PFSK-1 (cell line): ENCODE measurements around the gene ALPI.

Experiments used
- FOXP2 ChIP-seq: optimal IDR thresholded peaks from 2 replicates; pipeline ENCODE3; 2011; ENCODE audit warnings: borderline replicate concordance, control low read depth, inconsistent platforms; ENCODE audit not compliant: insufficient read depth; ENCODE audit errors: extremely low read length, extremely low read depth
- POLR2AphosphoS5 ChIP-seq: IDR thresholded peaks from 2 replicates; pipeline ENCODE4 v1.6.1; 2012; ENCODE audit warnings: low read depth, mild to moderate bottlenecking, control low read depth, low read length, moderate library complexity
- REST ChIP-seq, 2 experiments: IDR thresholded peaks; 2 replicates each; pipeline versions ENCODE4 v1.6.1 to v1.8.0; 2011 to 2012; ENCODE audit warnings: low read depth in 2 of 2, low read length in 2 of 2, control low read depth in 1 of 2, inconsistent platforms in 1 of 2, mild to moderate bottlenecking in 1 of 2, moderate library complexity in 1 of 2; ENCODE audit not compliant: insufficient read depth in 1 of 2
- SIN3A ChIP-seq: IDR thresholded peaks from 2 replicates; pipeline ENCODE4 v1.6.1; 2012; ENCODE audit warnings: mild to moderate bottlenecking, low read length, moderate library complexity, borderline replicate concordance; ENCODE audit not compliant: insufficient read depth
- TAF1 ChIP-seq: IDR thresholded peaks from 2 replicates; pipeline ENCODE4 v1.6.1; 2012; ENCODE audit warnings: low read length, control low read depth, borderline replicate concordance; ENCODE audit not compliant: insufficient read depth

The ALPI gene

GRCh38 chr2:232454630-232455029 is 1.3 kb upstream of the ALPI start:
- TF ChIP-seq FOXP2 = no peak

- TF ChIP-seq FOXP2 (no peak), REST (IDR thresholded peaks at IDR 0.05; ENCODE audit: insufficient read depth in 1 of 2, low read depth in 2 of 2, low read length in 2 of 2) (no peak), POLR2AphosphoS5 (no peak), SIN3A (no peak), TAF1 (no peak)
Observed at GRCh38 chr2:232456296-232457120, 555 bp downstream of the ALPI start.

GRCh38 chr2:232457121-232458011 is 1.4 kb downstream of the ALPI start:
- TF ChIP-seq POLR2AphosphoS5 (no peak), TAF1 (no peak), SIN3A (no peak), REST (IDR thresholded peaks at IDR 0.05; ENCODE audit: insufficient read depth in 1 of 2, low read depth in 2 of 2, low read length in 2 of 2) (no peak), FOXP2 (no peak)

GRCh38 chr2:232458051-232458660 is 2.2 kb downstream of the ALPI start:
- TF ChIP-seq FOXP2 = no peak
- TF ChIP-seq SIN3A = no peak
- TF ChIP-seq REST (IDR thresholded peaks at IDR 0.05; ENCODE audit: insufficient read depth in 1 of 2, low read depth in 2 of 2, low read length in 2 of 2) = no peak
- no peak for TF ChIP-seq POLR2AphosphoS5
- no peak for TF ChIP-seq TAF1

GRCh38 chr2:232458661-232459418 is 2.9 kb downstream of the ALPI start:
- TF ChIP-seq REST (IDR thresholded peaks at IDR 0.05; ENCODE audit: insufficient read depth in 1 of 2, low read depth in 2 of 2, low read length in 2 of 2) (no peak), POLR2AphosphoS5 (no peak), FOXP2 (no peak), TAF1 (no peak), SIN3A (no peak)
